ENCODE measurements around the gene NPC1L1. TPM values are rescaled to one million over a fixed set of nuclear protein-coding genes. Genes with fewer than 3 reads are reported as not detected.

The NPC1L1 gene
- total and polyA plus RNA-seq, 4 donors = 0.01 to 0.48 (median 0.03) TPM

DNA sequence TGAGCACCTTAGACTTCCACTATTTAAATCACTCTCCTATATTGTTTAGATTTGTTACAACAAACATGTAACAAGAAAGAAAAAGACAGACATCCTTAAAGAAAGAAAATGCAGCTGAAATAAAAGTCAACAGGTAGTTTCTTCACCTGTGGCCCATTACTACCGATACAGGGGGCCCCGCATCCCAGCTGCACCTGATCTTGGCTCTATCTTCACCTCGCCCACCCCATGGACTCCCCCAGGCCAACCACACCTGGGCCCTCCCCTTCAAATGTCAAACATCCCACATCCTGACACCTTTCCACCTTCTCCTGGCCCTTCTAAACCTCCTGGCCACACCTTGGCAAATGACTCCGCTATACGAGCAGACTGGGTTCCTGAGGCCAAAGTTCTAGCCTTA, 25.6 kb upstream of the NPC1L1 start:
- no peak overlapping the region for H3K4me3 ChIP-seq
- no peaks in the 10 kb centered on the region for H3K27me3 ChIP-seq (ENCODE audit: control insufficient read depth in 3 of 3, insufficient read depth in 3 of 3, low read length in 2 of 3)
- peaks cover 33 to 68% (median 51%) of the 10 kb centered on the region in 4 donors for H3K36me3 ChIP-seq (ENCODE audit: control insufficient read depth in 4 of 4, insufficient read depth in 4 of 4, low read length in 4 of 4)
- TF ChIP-seq CTCF (IDR thresholded peaks at IDR 0.05; ENCODE audit: control extremely low read depth, extremely low read depth) = no peak
- H3K4me1 ChIP-seq (ENCODE audit: control insufficient read depth in 5 of 5, insufficient read depth in 5 of 5, low read length in 5 of 5) = no peaks in the 10 kb centered on the region
- no peak overlapping the region for H3K9ac ChIP-seq (ENCODE audit: insufficient read depth in 1 of 2, low read length in 2 of 2)
- DNase-seq (no peak), ATAC-seq (ENCODE audit: insufficient read depth, low FRiP score) (no peak)
- no peak overlapping the region for H3K27ac ChIP-seq (ENCODE audit: low read depth in 1 of 2, low read length in 1 of 2)
- WGBS, 2 donors = 95 to 98% methylated on average over 5 of the region's 5 CpGs
- H3K9me3 ChIP-seq (ENCODE audit: control insufficient read depth in 4 of 4, insufficient read depth in 3 of 4, low read length in 3 of 4) = no peaks in the 10 kb centered on the region

GRCh38 chr7:44565795-44566559, 24.8 kb upstream of the NPC1L1 start:
- no peaks in the 10 kb centered on the region for H3K4me1 ChIP-seq (ENCODE audit: control insufficient read depth in 5 of 5, insufficient read depth in 5 of 5, low read length in 5 of 5)

DNA sequence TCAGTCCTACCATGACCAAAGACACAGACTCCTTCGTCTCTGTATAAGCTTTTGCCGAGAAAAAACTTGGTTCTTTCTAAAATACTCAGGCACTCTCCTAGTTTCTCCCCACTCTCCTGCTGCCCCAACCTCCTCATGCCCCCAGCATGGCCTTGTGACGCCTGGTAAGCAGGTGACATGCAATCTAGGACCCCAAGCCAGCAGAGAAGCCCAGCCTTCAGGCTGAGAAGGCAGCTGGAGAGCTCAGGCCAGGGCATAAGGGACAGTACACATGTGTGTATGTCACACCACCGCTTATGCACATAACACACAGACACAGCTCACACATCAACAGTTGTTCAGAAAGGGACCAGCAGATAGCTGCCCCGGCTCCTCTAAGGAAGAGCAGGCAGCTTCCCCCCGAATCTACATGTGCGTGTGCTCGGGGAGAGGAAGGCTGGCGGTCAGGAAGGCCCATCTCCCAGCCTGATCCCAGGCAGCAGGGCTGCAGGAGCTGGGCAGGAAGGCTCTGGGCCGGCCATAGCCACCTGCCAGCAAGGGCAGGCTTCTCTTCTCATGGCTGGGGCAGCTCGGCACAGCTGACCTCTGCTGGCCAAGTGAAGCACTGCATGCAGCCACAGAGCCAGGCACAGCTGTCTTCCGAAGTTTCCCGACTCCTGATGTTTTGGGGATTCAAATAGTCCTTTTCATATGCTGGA, 24.1 kb upstream of the NPC1L1 start:
- H3K4me1 ChIP-seq (ENCODE audit: control insufficient read depth in 5 of 5, insufficient read depth in 5 of 5, low read length in 5 of 5) = no peaks in the 10 kb centered on the region
- 66 to 72% methylated on average over 13 of the region's 13 CpGs for WGBS, 2 donors
- peak; percentile 80 for TF ChIP-seq CTCF (IDR thresholded peaks at IDR 0.05; ENCODE audit: control extremely low read depth, extremely low read depth)
- no peak overlapping the region for H3K4me3 ChIP-seq
- DNase-seq = peak; percentile 48 to 56 (median 50)
- H3K9ac ChIP-seq (ENCODE audit: insufficient read depth in 1 of 2, low read length in 2 of 2) = no peak overlapping the region
- peak; percentile 91 for ATAC-seq (ENCODE audit: insufficient read depth, low FRiP score)
- H3K27me3 ChIP-seq (ENCODE audit: control insufficient read depth in 3 of 3, insufficient read depth in 3 of 3, low read length in 2 of 3) = no peaks in the 10 kb centered on the region
- H3K36me3 ChIP-seq (ENCODE audit: control insufficient read depth in 4 of 4, insufficient read depth in 4 of 4, low read length in 4 of 4) = peaks cover 23 to 57% (median 42%) of the 10 kb centered on the region in 4 donors
- no peak overlapping the region for H3K27ac ChIP-seq (ENCODE audit: low read depth in 1 of 2, low read length in 1 of 2)
- H3K9me3 ChIP-seq (ENCODE audit: control insufficient read depth in 4 of 4, insufficient read depth in 3 of 4, low read length in 3 of 4) = no peaks in the 10 kb centered on the region

More at GRCh38 chr7:44565795-44566559, 24.8 kb upstream of the NPC1L1 start:
- Histone ChIP-seq H3K36me3 (ENCODE audit: control insufficient read depth in 4 of 4, insufficient read depth in 4 of 4, low read length in 4 of 4) (peaks cover 28 to 63% (median 48%) of the 10 kb centered on the region in 4 donors), H3K9me3 (ENCODE audit: control insufficient read depth in 4 of 4, insufficient read depth in 3 of 4, low read length in 3 of 4) (no peaks in the 10 kb centered on the region), H3K27me3 (ENCODE audit: control insufficient read depth in 3 of 3, insufficient read depth in 3 of 3, low read length in 2 of 3) (no peaks in the 10 kb centered on the region), H3K4me3 (no peak overlapping the region), H3K9ac (ENCODE audit: insufficient read depth in 1 of 2, low read length in 2 of 2) (no peak overlapping the region), H3K27ac (ENCODE audit: low read depth in 1 of 2, low read length in 1 of 2) (no peak overlapping the region)
- ATAC-seq (ENCODE audit: insufficient read depth, low FRiP score) (no peak), DNase-seq (no peak)
- WGBS, 2 donors = 68 to 79% methylated on average over 15 to 16 of the region's 16 CpGs
- TF ChIP-seq CTCF (IDR thresholded peaks at IDR 0.05; ENCODE audit: control extremely low read depth, extremely low read depth) = no peak
